ENCODE measurements around the gene ZNF334.

ZNF334 gene

DNA sequence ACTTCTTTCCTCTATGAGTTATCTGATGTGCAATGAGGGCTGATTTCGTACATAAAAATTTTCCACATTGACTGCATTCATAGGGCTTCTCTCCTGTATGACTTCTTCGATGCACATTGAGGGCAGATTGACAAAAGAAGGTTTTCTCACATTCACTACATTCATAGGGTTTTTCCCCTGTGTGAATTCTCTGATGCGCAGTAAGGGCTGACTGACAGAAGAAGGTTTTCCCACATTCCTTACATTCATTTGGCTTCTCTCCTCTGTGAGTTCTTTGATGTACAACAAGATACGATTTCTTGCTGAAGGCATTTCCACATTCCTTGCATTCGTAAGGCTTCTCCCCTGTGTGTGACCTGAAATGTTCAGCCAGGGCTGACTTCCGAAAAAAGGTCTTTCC, 11.4 kb downstream of the ZNF334 start:
- DNase-seq, result no peak
- intact Hi-C loops (cut with DNase I), result no loop called here

DNA sequence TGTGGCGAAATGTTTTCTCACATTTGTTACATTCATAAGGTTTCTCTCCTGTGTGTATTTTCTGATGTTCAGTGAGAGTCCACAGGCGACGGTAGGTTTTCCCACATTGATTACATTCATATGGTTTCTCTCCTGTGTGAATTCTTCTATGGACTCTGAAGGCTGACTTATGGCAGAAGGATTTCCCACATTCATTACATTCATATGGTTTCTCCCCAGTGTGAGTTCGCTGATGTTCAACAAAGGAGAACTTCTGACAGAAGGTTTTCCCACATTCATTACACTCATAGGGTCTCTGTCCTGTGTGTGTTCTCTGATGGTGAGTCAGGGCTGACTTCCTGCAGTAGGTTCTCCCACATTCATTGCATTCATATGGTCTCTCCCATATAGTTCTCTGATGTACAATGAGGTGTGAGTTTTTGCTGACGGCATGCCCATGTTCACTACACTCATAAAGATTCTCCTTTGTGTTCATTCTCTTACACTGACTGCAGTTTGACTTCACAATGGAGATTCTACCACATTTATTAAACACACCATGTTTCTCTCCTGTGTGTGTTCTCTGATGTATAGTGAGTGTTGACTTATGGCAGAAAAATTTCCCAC, 11.9 kb downstream of the ZNF334 start:
- intact Hi-C loops (cut with DNase I), result no loop called here
- no peak for DNase-seq

DNA sequence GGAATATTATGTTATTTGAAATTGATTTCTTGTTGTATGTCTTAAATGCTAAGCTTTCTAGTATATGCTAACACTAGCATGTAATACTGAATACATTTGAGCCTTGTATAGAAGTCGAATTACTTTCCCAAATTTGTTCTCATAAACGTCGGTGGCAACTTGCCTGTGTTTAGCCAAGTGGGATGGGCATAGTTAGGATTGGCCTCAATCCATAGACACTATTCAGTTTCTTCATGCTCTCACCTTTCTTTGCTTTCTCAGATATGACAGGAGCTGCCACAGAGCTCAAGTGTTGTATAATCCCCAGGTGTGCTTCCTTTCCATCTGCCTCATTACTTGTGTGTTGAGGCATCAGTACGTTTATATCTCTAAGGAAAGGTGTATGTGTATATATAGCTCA, 19.3 kb downstream of the ZNF334 start:
- DNase-seq, result no peak
- intact Hi-C loops (cut with DNase I), result no loop called here

DNA sequence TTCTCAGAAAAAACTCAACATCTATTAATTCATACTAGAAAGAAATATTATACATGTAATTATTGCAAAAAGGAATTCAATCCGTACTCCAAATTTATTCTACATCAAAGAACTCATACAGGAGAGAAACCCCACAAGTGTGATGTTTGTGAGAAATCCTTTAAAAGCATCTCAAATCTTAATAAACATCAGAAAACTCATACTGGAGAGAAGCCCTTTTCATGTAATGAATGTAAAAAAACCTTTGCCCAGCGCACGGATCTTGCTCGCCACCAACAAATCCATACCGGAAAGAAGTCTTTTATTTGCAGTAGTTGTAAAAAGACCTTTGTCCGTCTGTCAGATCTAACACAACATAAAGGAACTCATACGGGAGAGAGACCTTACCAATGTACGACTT, 22.0 kb downstream of the ZNF334 start:
- DNase-seq, result no peak
- intact Hi-C loops (cut with DNase I), result no loop called here

DNA sequence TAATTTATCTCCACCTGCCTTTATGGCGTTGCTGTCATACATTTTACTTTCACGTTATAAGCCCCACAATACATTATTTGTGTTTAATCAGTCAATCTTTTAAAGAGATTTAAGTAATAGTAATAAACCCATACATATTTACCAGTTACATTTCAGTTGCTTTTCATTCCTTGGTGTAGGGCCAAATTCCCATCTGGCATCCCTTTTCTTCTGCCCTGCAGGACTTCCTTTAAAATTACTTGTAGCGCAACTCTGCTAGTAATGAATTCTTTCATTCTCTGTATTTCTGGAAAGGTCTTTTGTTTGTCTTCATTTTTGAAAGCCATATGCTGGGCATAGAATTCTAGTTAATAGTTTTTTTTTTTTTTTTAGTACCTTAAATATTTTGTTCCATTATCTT, 24.9 kb downstream of the ZNF334 start:
- intact Hi-C loops (cut with DNase I), result no loop called here
- DNase-seq, result no peak

DNA sequence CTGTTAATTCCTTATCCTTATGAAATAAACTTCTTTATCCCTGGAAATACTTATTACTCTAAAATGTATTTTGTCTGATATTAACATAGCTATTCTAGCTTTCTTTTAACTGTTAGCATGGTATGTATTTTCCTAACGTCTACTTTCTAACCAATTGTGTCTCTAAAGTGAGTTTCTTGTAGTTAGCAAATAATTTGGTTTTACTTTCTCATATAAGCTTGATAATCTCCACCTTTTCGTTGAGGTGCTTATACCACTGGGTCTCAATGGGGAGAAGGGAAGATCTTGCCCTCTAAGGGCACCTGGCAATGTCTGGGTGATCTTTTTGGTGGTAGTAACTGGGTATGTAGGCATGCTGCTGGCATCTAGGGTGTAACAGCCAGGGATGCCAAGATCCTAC, 25.7 kb downstream of the ZNF334 start:
- intact Hi-C loops (cut with DNase I), result no loop called here
- DNase-seq, result no peak

DNA sequence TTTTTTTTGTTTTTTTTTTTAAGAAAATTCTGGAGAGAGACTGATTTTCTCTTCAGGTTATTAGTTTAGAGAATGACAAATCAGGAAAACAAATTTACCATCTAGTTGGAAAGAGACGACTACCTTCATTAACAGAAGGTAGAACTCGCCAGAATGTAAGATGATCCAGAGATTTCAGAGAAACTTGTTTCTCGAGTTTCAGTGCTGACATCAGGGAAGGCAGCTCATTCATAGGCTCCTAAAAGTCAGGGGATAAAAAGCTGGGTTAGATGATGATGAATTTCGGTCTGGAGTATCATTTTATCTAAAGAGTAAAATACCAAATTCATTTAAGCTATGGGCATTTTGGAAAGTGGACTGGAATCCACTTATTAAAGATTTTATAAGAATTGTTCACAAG, 27.9 kb downstream of the ZNF334 start:
- no peak for DNase-seq
- intact Hi-C loops (cut with DNase I), result no loop called here

DNA sequence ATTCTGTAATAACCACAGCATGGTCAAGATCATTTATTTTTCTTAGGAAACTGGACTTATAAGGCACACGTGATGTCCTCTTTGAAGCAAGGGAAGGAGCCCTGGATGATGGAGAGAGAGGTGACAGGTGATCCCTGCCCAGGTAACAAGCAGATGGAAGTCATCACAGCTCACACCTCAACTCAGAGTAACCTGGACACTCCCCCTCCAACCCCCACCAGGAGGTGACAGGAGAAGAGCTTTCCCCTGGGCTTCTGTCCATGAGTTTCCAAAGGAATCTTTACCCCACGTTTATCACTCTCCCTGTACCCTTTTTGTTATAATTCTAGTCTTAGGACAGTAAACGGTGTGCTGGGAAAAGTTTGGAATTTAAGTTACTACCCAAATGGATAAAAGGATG, 28.4 kb downstream of the ZNF334 start:
- DNase-seq, result no peak
- intact Hi-C loops (cut with DNase I), result no loop called here

DNA sequence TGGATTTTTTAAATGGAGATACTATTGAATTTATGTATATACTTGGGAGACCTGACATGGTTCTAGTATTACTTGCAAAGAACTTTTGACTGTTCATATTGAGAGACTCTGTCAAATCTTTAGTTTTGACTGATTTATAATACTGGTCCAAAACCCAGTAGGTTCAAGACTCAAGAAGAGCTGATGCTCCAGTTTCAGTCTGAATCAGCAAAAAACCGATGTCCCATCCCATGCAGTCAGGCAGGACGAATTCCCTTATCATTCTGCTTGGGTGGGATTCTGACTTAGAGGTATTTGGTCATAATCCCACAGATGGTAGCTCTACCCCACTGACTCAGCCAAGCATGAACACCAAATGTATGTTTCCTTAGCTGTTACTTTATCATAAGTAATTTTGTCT, 29.5 kb downstream of the ZNF334 start:
- intact Hi-C loops (cut with DNase I), result no loop called here
- no peak for DNase-seq

DNA sequence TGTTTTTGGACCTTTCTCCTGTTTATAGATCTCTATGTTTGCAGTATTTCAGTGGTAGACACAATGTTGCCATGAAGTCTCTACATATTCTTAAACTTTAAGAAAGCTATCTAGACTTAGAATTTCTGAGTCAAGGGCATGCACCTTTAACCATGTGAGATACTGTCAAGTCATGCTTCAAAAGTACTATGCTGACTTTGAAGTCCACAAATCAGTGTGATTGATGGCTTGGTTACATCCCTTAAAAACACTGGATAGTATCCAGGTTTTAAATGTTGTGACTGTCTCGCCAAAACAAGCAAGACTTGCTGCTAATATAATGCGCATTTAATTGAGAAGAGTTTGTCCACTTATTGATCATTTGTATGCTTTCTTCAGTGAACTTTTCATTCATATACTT, 30.5 kb downstream of the ZNF334 start:
- no peak for DNase-seq
- intact Hi-C loops (cut with DNase I), result no loop called here

DNA sequence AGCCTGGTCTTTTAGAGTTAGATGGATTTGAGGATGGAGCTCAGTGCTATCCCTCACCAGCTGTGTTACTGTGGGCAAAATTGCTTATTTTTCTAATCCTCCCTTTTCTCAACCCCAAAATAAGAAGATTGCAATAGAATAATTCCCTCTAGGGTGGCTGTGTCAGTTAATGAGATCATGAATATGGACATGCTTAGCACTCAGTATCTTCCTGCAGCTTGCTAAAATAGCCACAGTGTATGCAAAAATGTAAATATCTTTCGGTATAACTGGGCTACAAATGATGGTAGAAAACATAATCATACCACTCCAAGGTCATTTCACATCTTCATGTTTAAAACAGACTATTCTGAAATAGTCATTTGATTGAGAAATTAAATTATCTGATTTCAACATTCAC, 35.7 kb downstream of the ZNF334 start:
- intact Hi-C loops (cut with DNase I), result no loop called here

DNA sequence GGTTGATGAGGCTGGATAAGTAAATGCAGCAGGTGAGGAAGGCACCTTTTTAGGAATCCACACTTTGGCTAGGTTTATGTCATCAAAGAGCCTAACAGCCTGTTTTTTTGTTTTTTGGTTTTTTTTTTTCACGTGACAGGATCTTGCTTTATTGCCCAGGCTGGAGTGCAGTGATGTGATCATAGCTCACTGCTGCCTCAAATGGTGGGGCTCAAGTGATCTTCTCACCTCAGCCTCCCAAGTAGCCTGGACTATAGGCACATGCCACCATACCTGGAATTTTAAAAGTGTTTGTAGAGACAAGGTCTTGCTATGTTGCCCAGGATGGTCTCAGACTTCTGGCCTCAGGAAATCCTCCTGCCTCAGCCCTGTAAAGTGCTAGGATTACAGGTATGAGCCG, 36.1 kb downstream of the ZNF334 start:
- intact Hi-C loops (cut with DNase I), result no loop called here
- no peak for DNase-seq

More for the DNA sequence above, 35.7 kb downstream of the ZNF334 start:
- no peak for DNase-seq

DNA sequence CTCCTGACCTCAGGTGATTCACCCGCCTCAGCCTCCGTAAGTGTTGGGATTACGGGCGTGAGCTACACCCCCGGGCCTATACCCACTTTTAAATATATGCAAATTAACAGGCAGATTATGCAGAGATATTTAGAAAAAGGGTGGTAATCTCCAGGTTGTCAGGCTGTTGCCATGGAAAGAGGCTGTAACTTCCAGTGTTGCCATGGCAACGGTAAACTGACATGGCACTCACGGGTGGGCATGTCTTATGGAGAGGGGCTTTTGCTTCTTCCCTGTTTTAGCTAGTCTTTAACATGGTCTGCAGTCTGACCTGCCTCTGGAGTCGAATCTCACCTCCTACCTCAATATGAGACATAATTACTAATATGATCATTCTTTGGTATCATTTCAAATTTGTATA, 44.9 kb downstream of the ZNF334 start:
- intact Hi-C loops (cut with DNase I), result no loop called here
- peak in 4 of 42 donors; percentile 6 to 8 (median 7) for DNase-seq

DNA sequence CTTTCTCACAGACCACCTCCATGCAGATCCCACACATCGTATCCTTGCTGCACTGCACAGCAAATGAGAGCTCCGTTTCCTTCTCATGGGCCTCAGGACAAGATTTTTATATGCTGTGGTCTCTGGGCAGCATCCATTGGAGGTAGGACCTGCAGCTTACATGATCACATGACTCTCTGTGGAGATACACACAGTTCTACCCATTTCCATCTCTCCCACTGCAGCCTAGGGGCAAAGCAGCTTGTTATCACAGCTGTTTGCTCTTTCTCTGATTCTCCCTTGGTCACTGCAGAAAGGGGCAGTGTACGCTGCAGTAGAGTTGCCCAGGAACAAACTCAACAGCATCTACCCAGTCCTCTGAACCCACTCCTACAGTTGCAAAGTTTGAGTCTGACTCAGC, 48.9 kb downstream of the ZNF334 start:
- intact Hi-C loops (cut with DNase I), result no loop called here
- DNase-seq, result no peak

DNA sequence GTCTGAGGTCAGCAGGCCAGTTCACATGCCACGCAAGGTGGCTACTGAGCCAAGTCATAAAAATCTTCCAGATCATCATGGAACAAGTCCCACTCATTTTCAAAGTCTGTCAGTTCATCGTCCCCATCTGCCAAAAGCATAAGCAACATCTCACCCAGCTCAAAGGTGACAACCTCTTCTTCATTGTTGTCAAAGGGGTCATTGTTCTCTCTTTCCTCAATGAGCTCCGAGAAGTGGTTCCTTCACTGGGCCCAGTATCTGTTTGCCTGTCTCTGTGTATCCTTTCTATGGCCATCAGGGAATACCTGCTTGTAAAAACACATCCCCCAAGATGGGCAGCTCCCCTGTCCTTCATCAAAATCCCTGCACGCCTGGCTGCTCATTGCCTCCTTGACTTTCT, 49.5 kb downstream of the ZNF334 start:
- DNase-seq, result no peak
- intact Hi-C loops (cut with DNase I), result no loop called here

DNA sequence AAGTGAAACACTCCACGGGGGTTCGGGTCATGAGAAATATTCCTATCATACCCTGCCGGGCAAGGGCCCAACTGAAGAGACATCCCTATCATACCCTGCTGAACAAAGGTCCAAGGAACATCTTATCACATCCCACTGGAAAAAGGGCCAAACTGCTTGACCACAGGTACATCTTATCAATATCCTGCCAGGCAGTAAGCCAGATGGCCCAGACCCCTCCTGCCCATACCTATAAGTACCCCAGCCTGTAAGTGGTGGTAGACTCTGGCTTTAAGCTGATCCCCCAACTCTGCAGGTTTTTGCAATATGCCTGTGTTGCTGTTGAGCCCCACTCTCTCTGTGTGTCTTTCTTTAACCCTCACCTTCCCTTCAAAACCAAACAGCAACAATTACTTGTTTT, 51.6 kb downstream of the ZNF334 start:
- intact Hi-C loops (cut with DNase I), result no loop called here
- no peak for DNase-seq

DNA sequence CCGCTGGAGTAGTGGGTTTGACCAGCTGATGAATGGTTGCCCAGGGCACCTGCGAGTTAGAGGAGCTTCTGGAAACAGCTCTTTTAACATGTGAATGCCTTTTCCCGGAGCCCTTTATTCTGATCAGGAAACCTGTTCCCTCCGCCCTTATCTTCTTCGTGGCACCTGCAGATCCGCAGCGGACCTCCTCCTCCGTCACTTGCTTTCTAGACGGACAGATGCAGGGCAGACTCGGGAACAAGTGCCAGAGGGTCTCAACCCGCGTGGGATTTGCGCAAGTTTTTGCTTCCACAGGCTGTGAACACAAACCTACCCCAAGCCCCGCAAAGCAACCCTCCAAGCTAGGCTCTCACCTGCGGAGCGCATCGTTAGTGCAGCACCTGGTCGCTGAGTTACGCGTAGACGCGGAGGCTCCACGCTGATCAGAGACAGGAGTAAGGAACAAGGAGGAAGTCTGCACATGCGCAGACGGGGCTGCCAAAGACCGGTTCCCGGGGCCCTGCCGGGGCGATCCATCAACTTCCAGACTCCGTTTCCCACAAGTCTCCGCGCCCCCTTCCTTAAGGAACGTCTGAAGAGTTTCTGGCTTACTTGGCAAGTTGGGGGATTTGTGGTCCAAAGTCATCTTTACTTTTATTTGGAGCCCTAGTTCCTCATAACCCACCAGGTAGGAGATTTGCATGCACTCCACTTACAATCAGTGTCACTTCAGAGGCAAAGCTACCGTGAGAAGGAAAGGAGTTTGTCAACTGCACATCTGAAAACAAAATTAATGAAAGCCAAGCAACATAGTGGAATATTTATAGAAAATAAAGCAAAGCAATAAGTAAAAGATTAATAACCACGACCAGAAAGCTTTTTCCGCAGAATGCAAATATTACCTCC, 54.3 kb downstream of the ZNF334 start:
- DNase-seq, result peak; percentile 58 to 89 (median 79)
- intact Hi-C loops (cut with DNase I), result no loop called here

DNA sequence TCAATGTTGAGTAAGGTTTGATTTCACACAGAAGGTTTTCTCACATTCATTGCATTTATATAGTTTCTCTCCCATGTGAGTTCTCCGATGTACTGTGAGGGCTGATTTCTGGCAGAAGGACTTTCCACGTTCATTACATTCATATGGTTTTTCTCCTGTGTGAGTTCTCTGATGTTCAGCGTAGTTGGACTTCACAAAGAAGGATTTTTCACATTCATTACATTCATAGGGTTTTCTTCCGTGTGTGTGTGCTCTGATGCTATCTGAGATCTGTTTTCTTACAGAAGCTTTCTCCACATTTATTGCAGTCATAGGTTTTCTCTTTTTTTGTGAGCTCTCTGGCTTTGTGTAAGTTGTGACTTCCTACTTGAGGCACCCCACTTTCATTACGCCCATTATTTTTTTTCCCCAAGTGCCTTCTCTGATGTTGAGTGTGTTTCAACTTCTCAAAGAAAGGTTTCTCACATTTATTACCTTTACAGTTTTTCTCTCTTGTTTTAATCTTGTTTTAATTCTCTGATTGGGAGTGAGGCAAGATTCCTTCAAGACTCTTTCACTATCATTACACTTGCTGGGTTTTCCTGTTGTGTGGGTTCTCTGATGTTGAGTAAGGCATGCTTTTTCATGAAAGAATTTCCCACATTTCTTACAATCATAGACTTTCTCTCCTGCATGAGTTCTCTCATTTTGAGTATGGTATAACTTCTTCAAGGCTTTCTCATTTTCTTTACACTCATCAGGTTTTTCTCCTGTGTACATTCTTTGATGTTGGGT, 56.9 kb downstream of the ZNF334 start:
- DNase-seq, result no peak
- intact Hi-C loops (cut with DNase I), result no loop called here

DNA sequence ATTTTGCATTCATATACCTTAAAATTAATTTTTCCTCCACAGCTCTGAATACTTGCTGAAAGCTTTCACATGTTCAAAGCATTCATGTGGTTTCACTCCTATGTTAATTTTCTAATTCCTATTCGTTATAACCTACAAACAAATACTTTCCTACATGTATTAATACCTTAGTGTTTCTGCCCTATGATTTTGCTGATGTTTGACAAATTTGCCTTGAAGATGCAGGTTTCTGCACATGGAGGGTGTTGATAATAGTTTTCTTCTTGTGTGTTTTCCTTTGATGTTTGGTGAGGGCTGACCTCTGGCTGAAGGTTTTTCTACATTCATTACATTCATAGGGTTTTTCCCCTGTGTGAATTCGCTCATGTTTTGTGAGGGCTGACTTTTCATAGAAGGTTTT, 57.6 kb downstream of the ZNF334 start:
- DNase-seq, result no peak
- intact Hi-C loops (cut with DNase I), result no loop called here
